Subcutaneous abdominal adipose tissue (tissue), 5 donors: Measurements from ENCODE around the gene PLP2.
A peak's percentile ranks its signal among the peaks of the same experiment; 100 is the strongest.
"Not testable (repeated sequence)": the region's sequence is repeated elsewhere in the genome, so short reads cannot be mapped to it uniquely, and the experiment has no call there.

Source experiments
- H3K27ac ChIP-seq: one replicate; pipeline ENCODE4 v1.7.0; 2013; ENCODE audit warnings: low read depth, mild to moderate bottlenecking, inconsistent platforms, low read length, moderate library complexity
- H3K27me3 ChIP-seq, 5 donors: one replicate each; pipeline ENCODE4 v1.7.0; 2013; ENCODE audit warnings: low read length in 5 of 5, inconsistent platforms in 1 of 5; ENCODE audit not compliant: control insufficient read depth in 5 of 5, insufficient read depth in 4 of 5
- H3K36me3 ChIP-seq, 5 donors: one replicate each; pipeline ENCODE4 v1.7.0; 2013; ENCODE audit warnings: low read length in 5 of 5; ENCODE audit not compliant: control insufficient read depth in 5 of 5, insufficient read depth in 5 of 5
- H3K4me1 ChIP-seq, 5 donors: one replicate each; pipeline ENCODE4 v1.7.0; 2013; ENCODE audit warnings: low read length in 5 of 5, mild to moderate bottlenecking in 3 of 5, moderate library complexity in 1 of 5; ENCODE audit not compliant: control insufficient read depth in 5 of 5, insufficient read depth in 5 of 5
- H3K4me3 ChIP-seq, 5 donors: one replicate each; pipeline ENCODE4 v1.7.0; 2013; ENCODE audit warnings: low read length in 5 of 5, low read depth in 1 of 5
- H3K9ac ChIP-seq, 5 donors: one replicate each; pipeline ENCODE4 v1.7.0; 2013; ENCODE audit warnings: low read length in 5 of 5, mild to moderate bottlenecking in 4 of 5, moderate library complexity in 3 of 5
- H3K9me3 ChIP-seq, 5 donors: one replicate each; pipeline ENCODE4 v1.7.0; 2013; ENCODE audit warnings: low read length in 5 of 5; ENCODE audit not compliant: control insufficient read depth in 5 of 5
- donor health status: healthy.
- donor health status: healthy.
- donor health status: healthy.
- donor health status: healthy.
- donor health status: healthy.

Gene PLP2

GRCh38 chrX:49147282-49147681, 24.4 kb upstream of the PLP2 start:
- Histone ChIP-seq H3K9ac (no peak overlapping the region), H3K27ac (no peak overlapping the region), H3K36me3 (no peaks in the 10 kb centered on the region), H3K27me3 (no peaks in the 10 kb centered on the region), H3K9me3 (peaks cover 0 to 3% (median 0%) of the 10 kb centered on the region in 5 donors), H3K4me3 (no peak overlapping the region), H3K4me1 (no peaks in the 10 kb centered on the region)

DNA sequence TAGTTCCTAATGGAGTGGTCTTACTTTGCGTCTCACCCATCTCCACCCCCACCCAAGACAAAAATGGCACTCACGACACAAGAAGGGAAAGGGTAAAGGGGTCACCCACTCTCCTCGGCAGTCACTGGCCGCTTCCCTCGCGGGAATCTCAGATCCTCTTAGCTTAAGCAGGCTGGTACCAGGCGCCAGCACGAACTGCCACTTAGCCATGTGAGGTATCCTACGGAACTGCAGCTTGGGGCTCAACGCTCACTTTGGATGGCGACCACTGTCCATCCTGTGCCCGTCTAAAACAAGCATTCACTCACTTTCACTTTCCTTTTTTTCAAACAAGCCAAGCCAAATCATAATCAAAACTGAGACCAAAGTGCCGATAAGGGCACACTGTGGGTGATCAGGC, 23.8 kb upstream of the PLP2 start:
- H3K27ac ChIP-seq = no peak overlapping the region

GRCh38 chrX:49148390-49149100, 23.2 kb upstream of the PLP2 start:
- H3K27ac ChIP-seq, H3K4me1 ChIP-seq, H3K9ac ChIP-seq, H3K4me3 ChIP-seq, H3K9me3 ChIP-seq, H3K36me3 ChIP-seq, H3K27me3 ChIP-seq: not testable (repeated sequence)

More for the DNA sequence above, 23.8 kb upstream of the PLP2 start:
- Histone ChIP-seq H3K4me1 (no peaks in the 10 kb centered on the region), H3K9me3 (peaks cover 0 to 2% (median 0%) of the 10 kb centered on the region in 5 donors), H3K36me3 (no peaks in the 10 kb centered on the region), H3K27me3 (no peaks in the 10 kb centered on the region), H3K4me3 (no peak overlapping the region), H3K9ac (no peak overlapping the region)

GRCh38 chrX:49149291-49149690, 22.4 kb upstream of the PLP2 start:
- H3K4me3 ChIP-seq, H3K9ac ChIP-seq, H3K9me3 ChIP-seq, H3K4me1 ChIP-seq, H3K27me3 ChIP-seq, H3K36me3 ChIP-seq, H3K27ac ChIP-seq: not testable (repeated sequence)

DNA sequence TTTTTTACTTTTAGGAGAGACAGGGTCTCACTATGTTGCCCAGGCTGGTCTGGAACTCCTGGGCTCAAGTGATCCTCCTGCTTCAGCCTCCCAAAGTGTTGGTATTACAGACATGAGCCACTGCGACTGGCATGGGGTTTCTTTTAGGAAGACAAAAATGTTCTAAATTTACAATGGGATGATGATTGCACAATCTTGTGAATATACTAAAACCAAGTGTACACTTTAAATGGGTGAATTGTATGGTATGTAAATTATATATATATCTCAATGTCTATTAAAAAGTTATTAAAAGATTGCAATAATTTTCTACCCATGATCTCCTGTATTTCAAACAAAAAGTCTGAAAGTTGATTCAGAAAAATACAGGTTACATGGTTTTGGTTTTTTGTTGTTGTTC, 18.2 kb upstream of the PLP2 start:
- no peak overlapping the region for H3K4me3 ChIP-seq
- peaks cover 0 to 8% (median 0%) of the 10 kb centered on the region in 5 donors for H3K27me3 ChIP-seq
- no peak overlapping the region for H3K9ac ChIP-seq
- H3K4me1 ChIP-seq = peaks cover 2 to 16% (median 8%) of the 10 kb centered on the region in 5 donors
- H3K9me3 ChIP-seq = no peaks in the 10 kb centered on the region
- no peaks in the 10 kb centered on the region for H3K36me3 ChIP-seq
- H3K27ac ChIP-seq = no peak overlapping the region

DNA sequence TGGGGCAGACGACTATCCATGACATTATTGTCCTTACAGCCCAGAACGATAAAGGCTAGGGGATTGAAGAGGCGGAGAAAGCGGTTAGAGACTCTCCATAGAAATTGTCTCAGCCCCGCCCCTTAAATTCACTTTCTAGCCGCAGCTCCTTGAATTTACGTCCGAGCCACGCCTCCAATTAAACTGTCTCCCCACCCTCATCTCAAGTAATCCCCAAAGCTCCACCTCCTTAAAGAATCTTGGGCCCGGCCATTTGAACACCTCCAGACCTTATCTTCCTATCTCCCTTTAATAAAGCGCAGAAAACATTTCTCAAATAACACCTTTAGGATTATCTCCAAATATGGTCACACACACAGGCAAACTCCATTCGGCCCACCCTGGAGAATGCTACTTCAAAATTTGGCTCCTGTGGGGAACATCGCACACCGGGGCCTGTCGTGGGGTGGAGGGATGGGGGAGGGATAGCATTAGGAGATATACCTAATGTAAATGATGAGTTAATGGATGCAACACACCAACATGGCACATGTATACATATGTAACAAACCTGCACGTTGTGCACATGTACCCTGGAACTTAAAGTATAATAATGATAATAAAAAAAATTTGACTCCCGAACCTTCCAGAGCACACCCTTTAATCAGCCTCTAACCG, 16.3 kb upstream of the PLP2 start:
- Histone ChIP-seq H3K36me3 (no peaks in the 10 kb centered on the region), H3K27ac (peak overlapping the region; percentile 84), H3K9ac (peak overlapping the region in 4 of 5 donors; percentile 61 to 83 (median 76)), H3K27me3 (peaks cover 0 to 8% (median 0%) of the 10 kb centered on the region in 5 donors), H3K9me3 (no peaks in the 10 kb centered on the region), H3K4me3 (peak overlapping the region; percentile 53 to 64 (median 59)), H3K4me1 (peaks cover 2 to 16% (median 8%) of the 10 kb centered on the region in 5 donors)

GRCh38 chrX:49155900-49156837, 15.5 kb upstream of the PLP2 start:
- Histone ChIP-seq H3K4me3 (peak overlapping the region; percentile 53 to 64 (median 59)), H3K9ac (peak overlapping the region; percentile 61 to 83 (median 75)), H3K36me3 (no peaks in the 10 kb centered on the region), H3K9me3 (no peaks in the 10 kb centered on the region), H3K27ac (peak overlapping the region; percentile 84), H3K4me1 (peaks cover 2 to 16% (median 8%) of the 10 kb centered on the region in 5 donors), H3K27me3 (peaks cover 0 to 8% (median 0%) of the 10 kb centered on the region in 5 donors)

DNA sequence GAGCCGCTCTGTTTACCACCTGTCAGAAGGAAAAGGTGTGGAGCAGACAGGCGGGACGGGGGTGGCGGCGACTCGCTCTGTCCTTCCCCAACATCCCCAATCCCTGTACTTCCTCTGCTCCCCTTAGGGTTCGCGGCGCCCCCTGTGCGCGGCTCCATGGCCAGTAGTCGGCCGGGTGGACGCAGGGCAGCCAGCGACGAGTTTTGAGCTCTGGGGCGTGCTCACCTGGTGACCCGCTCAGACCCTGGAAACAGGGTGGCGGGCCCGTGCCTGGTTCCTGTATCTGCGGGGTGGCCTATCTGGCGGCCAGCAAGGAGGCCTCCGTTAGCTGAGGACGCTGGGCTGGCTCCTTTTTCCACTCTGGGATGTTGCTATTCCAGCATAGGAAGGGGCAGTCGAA, 14.5 kb upstream of the PLP2 start:
- H3K4me3 ChIP-seq = no peak overlapping the region
- peaks cover 2 to 16% (median 8%) of the 10 kb centered on the region in 5 donors for H3K4me1 ChIP-seq
- H3K27ac ChIP-seq = no peak overlapping the region
- H3K9ac ChIP-seq = no peak overlapping the region
- peaks cover 0 to 8% (median 0%) of the 10 kb centered on the region in 5 donors for H3K27me3 ChIP-seq
- H3K9me3 ChIP-seq = no peaks in the 10 kb centered on the region
- no peaks in the 10 kb centered on the region for H3K36me3 ChIP-seq

- peaks cover 0 to 8% (median 0%) of the 10 kb centered on the region in 5 donors for H3K27me3 ChIP-seq
- H3K9ac ChIP-seq = no peak overlapping the region
- no peak overlapping the region for H3K4me3 ChIP-seq
- peaks cover 0 to 16% (median 8%) of the 10 kb centered on the region in 5 donors for H3K4me1 ChIP-seq
- no peaks in the 10 kb centered on the region for H3K9me3 ChIP-seq
- H3K27ac ChIP-seq = no peak overlapping the region
- H3K36me3 ChIP-seq = no peaks in the 10 kb centered on the region
Measured at GRCh38 chrX:49160908-49161307, 10.8 kb upstream of the PLP2 start.
